NCI-H774 (cell line): Measurements from ENCODE around the gene NUP210.
"Not testable (repeated sequence)": the region's sequence is repeated elsewhere in the genome, so short reads cannot be mapped to it uniquely, and the experiment has no call there.

Experiments used
- DNase-seq: peaks from one replicate; lab custom pipeline; 2025; lab: John Stamatoyannopoulos, UW

The NUP210 gene

DNA sequence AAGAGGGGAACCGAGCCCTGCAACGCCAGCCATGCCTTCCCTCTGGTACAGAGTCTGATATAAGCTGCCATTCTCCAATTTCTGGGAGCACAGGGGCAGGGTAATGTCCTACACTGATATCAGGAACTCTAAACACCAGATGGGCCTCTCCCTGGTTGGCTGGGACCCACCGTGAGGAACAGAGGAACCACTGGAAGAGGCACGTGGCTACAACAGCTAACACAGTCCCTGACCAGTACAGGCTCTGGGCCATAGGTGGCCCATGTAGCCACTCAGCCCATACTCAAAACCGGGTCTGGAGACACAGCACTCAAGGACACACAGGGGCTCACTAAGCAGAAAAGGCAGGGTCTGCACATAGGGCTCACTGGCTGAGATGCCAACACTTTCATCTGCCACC, 13.9 kb downstream of the NUP210 start:
- DNase-seq = no peak

GRCh38 chr3:13405614-13406013, 14.5 kb downstream of the NUP210 start:
- DNase-seq = no peak

GRCh38 chr3:13404626-13405452, 15.3 kb downstream of the NUP210 start:
- no peak for DNase-seq

- DNase-seq = no peak
Measured at GRCh38 chr3:13403847-13404246, 16.3 kb downstream of the NUP210 start.

- no peak for DNase-seq
Measured at GRCh38 chr3:13403213-13403819, 16.8 kb downstream of the NUP210 start.

DNA sequence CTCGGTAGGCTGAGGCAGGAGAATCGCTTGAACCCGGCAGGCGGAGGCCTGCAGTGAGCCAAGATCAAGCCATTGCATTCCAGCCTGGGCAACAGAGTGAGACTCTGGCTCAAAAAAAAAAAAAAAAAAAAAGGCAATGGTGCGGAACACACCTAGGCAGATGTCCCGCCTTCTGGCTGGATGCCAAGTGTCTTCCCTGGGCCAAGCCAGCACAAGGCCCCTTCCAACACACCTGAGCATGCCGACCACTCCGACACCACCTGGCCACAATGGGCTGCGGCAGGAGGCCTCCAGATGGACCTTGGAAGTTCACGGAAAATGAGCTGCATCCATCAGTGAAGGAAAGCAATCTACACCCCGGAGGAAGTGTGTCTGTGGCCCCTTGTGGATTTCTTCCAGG, 19.0 kb downstream of the NUP210 start:
- no peak for DNase-seq

DNA sequence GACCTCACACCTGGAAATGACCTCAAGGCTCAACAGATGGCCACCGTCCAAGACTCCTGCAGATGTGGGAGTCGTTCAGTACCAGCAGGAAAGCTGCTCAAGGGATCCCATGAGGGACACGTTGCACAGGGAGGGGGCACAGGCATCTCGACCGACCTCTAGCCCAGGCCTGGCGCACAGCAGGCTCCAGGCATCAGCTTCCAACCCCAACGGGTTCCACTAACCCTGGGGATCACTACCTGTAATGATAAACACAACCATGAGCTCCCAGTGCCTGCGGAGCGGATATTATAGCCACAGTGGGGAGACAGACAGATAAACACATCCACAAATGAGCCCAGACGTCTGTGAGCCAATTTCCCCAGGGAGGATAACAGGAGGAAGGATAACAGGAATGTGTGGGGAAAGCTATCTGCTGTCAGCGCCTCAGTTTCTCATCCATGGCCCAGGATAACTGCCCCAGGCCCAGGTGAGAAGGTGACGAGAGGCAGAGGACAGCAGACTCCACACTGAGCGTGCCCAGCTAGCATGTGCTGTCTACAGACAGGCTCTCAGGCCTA, 19.9 kb downstream of the NUP210 start:
- no peak for DNase-seq

GRCh38 chr3:13399603-13400002, 20.5 kb downstream of the NUP210 start:
- no peak for DNase-seq

- no peak for DNase-seq
Measured at GRCh38 chr3:13397316-13397715, 22.8 kb downstream of the NUP210 start.

DNA sequence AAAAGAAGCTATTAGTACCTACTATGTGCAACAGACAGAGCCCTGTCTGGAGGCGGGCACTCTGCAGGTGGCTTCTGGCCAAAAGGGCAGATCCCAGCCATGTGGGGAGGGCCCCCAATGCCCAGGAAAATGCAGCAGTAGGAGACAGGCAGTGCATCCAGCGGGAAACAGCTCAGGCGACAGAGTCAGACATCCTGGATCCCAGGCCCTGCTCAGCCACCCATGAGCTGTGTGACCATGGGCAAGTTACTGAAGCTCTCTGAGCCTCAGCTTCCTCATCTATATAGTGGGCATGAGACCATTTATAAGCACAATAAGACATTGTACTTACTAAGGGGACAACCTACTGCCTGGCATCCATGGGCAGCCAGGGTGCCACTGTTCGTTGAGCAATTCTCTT, 25.8 kb downstream of the NUP210 start:
- no peak for DNase-seq

DNA sequence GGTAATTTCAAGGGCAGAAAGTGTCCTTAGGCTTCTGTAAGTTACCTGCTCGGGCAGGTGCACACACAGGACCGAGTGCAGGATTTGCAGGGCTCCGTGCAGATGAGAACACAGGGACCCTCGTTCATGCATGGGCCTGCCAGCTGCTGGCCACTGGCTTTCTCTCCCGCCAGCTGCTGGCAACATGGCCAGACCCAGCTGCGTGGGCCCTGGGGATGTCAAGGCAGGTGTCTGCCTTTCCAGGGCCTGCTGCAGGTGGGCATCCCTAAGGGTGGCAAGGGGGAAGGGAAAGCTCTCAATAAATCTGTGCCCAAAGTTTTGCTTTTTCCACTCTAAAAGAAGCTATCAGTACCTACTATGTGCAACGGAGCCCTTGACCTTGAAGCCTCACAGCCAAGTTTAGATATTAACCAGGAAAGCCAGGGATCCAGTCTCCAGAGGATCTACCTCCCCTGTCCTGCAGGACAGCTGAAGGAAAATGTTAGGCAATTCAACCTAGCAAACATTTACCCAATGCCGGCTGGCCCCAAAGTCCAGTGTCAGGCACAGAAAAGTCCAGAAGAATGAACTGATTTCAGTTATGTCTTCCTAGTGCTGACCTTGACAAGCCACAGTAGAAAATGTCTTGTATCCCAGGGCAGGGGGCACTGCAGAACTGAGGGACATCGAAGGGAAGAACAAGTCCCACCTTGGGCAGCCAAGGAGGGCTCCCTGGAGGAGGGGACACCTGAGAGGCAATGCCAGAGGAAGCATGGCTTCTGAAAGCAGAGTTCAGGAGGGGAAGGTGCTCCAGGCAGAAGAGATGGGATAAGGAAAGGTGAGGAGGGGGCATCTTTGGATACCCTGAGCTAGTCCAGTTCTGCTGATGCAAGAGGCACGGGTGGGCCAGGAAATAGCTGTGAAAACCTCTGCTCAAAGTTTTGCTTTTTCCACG, 26.4 kb downstream of the NUP210 start:
- no peak for DNase-seq

- no peak for DNase-seq
Measured at GRCh38 chr3:13391308-13391707, 28.8 kb downstream of the NUP210 start.

GRCh38 chr3:13389378-13389777, 30.7 kb downstream of the NUP210 start:
- DNase-seq = no peak

DNA sequence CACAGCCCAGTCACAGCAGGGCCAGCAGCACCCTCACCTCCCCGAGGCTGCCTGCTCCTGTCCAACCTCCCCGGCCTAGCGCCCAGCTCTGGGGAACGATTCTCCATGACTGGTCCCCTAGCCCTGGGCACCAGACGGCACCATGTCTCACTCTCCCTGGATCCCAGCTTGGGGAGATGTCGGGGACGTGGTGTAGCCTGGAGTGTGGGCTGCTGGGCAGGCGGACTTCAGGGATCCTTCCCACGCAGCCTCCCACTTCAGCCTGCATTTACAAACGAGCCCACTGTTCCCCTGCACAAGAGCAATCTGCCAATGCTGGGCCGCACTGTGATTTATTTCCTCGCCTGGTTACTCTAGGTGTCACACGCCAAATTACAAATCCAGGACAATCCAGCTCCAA, 31.3 kb downstream of the NUP210 start:
- no peak for DNase-seq

DNA sequence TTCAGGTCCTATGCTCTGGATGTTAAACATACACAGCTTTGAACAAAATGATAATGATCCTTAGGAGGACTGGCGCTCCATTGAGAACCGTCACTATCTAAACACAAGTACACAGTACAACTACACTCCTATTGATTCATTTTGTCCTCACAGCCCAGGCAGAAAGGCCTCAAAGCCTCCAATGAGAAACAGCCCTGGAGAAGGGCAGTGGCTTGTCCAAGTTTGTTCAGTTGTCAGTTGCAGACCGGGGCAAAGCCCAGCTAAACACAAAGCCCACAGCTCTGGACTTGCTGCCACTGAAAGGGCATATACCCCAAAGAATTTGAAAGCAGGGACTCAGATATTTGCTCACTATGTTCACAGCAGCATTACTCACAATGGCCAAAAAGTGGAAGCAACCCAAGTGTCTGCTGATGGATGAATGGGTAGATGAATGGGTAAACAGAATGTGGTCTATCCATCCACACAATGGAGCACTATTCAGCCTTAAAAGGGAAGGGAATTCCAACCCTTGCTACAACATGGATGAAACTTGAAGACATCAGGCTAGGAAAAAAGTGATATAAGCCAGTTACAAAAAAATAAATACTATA, 34.7 kb downstream of the NUP210 start:
- no peak for DNase-seq

- DNase-seq = no peak
Measured at GRCh38 chr3:13380971-13381370, 39.2 kb downstream of the NUP210 start.

- DNase-seq = no peak
Measured at GRCh38 chr3:13379201-13379830, 40.8 kb downstream of the NUP210 start.

- DNase-seq = no peak
Measured at GRCh38 chr3:13378155-13378554, 42.0 kb downstream of the NUP210 start.

DNA sequence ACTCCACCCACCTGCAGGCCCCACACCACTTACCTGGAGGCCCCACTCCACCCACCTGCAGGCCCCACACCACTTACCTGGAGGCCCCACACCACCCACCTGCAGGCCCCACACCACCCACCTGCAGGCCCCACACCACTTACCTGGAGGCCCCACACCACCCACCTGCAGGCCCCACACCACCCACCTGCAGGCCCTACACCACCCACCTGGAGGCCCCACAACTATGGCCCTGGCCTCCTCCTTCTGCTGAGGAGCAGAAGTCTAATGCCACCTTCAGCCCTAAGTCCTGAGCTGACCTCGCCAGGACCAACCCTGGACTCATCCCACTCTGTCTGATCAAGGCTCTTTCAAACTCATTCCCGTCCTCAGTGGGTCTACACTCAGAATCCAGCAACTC, 42.4 kb downstream of the NUP210 start:
- DNase-seq = not testable (repeated sequence)

- DNase-seq = no peak
Measured at GRCh38 chr3:13377021-13377420, 43.1 kb downstream of the NUP210 start.

- DNase-seq = no peak
Measured at GRCh38 chr3:13376091-13376490, 44.0 kb downstream of the NUP210 start.
